Tibial artery (tissue), 4 donors: Measurements from ENCODE around the gene INTS4.

ENCODE experiments used
- DNase-seq, 2 donors: peaks; one replicate each; pipeline ENCODE4 v3.0.0-alpha.2; 2019
- H3K27ac ChIP-seq, 2 donors: fragments of 200-600 bp; sonication (generic) in 1 of 2; 1 replicate in 1 of 2; 2 replicates in 1 of 2; pipeline ENCODE4 v1.5.1; 2018 to 2019; ENCODE audit warnings: mild to moderate bottlenecking in 1 of 2
- H3K27me3 ChIP-seq, 2 donors: fragments of 200-600 bp; sonication (generic) in 1 of 2; one replicate each; pipeline versions ENCODE4 v1.5.1 to v1.6.0; 2016 to 2019
- H3K36me3 ChIP-seq, 3 donors: fragments of 200-600 bp; sonication (generic) in 2 of 3; one replicate each; pipeline ENCODE4 v1.5.1; 2016 to 2019; ENCODE audit warnings: mild to moderate bottlenecking in 2 of 3
- H3K4me1 ChIP-seq, 4 donors: fragments of 200-600 bp; sonication (generic) in 2 of 4; 1 replicate in 3 of 4; 2 replicates in 1 of 4; pipeline ENCODE4 v1.5.1; 2016 to 2019
- H3K4me3 ChIP-seq, 2 donors: fragments of 200-600 bp; sonication (generic) in 1 of 2; 1 replicate in 1 of 2; 2 replicates in 1 of 2; pipeline ENCODE4 v1.5.1; 2018 to 2019; ENCODE audit warnings: mild to moderate bottlenecking in 2 of 2
- H3K9me3 ChIP-seq, 3 donors: fragments of 200-600 bp; sonication (generic) in 1 of 3; one replicate each; pipeline ENCODE4 v1.5.1; 2016 to 2019
- intact Hi-C: fragments of 100-400 bp; cut with DNase I; formaldehyde crosslinking; loops from one replicate; pipeline ENCODE4 v1.15.0; 2023; ENCODE audit warnings: low total_unique reads
- TF ChIP-seq, protein P1 (sequence below), 2 experiments: fragments of 200-600 bp in 1 of 2; fragments of 450-650 bp in 1 of 2; IDR thresholded peaks; one replicate each; pipeline ENCODE4 v1.5.1; 2017 to 2019; ENCODE audit warnings: antibody characterized with exemption in 2 of 2, mild to moderate bottlenecking in 1 of 2, moderate library complexity in 1 of 2

INTS4 gene

DNA sequence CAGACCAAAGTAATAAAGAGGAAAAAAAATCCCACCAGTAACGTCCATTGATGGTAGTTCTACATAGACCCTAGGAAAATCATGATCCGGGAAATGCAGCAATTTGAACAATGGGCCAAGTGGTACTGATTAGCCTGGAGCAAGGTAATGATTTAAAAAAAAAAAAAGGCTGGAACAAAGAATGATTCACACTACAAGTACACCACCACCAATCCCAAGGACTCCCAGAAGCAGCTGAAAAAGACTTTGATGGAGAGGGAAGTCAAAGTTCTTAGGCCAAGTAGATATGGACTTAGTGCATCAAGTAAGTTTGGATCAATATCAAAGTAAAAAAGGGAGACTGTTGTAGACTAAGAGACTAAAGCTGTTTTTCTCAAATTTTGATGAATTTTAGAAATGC is 16.8 kb upstream of the INTS4 start:
- intact Hi-C loops = no loop called here
- no peaks in the 10 kb centered on the region for H3K4me1 ChIP-seq
- no peak overlapping the region for H3K4me3 ChIP-seq
- no peak for DNase-seq
- no peaks in the 10 kb centered on the region for H3K9me3 ChIP-seq
- H3K27ac ChIP-seq = no peak overlapping the region
- H3K36me3 ChIP-seq = peaks cover 0 to 7% (median 0%) of the 10 kb centered on the region in 3 donors
- H3K27me3 ChIP-seq = no peaks in the 10 kb centered on the region
- TF ChIP-seq, protein P1, sequence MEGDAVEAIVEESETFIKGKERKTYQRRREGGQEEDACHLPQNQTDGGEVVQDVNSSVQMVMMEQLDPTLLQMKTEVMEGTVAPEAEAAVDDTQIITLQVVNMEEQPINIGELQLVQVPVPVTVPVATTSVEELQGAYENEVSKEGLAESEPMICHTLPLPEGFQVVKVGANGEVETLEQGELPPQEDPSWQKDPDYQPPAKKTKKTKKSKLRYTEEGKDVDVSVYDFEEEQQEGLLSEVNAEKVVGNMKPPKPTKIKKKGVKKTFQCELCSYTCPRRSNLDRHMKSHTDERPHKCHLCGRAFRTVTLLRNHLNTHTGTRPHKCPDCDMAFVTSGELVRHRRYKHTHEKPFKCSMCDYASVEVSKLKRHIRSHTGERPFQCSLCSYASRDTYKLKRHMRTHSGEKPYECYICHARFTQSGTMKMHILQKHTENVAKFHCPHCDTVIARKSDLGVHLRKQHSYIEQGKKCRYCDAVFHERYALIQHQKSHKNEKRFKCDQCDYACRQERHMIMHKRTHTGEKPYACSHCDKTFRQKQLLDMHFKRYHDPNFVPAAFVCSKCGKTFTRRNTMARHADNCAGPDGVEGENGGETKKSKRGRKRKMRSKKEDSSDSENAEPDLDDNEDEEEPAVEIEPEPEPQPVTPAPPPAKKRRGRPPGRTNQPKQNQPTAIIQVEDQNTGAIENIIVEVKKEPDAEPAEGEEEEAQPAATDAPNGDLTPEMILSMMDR (IDR thresholded peaks at IDR 0.05) = no peak

DNA sequence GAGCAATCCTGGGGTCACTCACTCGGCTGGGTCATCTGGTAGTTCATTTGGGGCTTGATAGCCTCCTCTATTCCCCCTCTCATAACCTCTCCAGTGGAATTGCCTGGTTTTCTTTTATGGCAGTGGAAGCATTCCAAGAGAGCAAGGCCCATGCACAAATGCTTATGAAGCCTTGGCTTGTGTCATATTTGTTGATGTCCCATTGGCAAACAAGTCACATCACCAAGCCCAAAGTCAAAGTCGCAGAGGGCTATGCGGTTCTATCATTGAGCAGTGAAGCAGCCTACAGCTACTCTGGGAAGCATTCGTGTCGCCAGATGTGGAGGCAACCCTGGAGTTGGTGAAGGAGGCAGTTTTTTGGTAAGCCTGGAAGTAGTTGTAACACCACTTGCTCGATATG is 16.3 kb upstream of the INTS4 start:
- no peaks in the 10 kb centered on the region for H3K27me3 ChIP-seq
- no peaks in the 10 kb centered on the region for H3K4me1 ChIP-seq
- intact Hi-C loops = no loop called here
- no peak overlapping the region for H3K27ac ChIP-seq
- H3K36me3 ChIP-seq = peaks cover 0 to 2% (median 0%) of the 10 kb centered on the region in 3 donors
- H3K4me3 ChIP-seq = no peak overlapping the region
- H3K9me3 ChIP-seq = no peaks in the 10 kb centered on the region
- DNase-seq = no peak
- TF ChIP-seq, protein P1 (IDR thresholded peaks at IDR 0.05) = no peak

DNA sequence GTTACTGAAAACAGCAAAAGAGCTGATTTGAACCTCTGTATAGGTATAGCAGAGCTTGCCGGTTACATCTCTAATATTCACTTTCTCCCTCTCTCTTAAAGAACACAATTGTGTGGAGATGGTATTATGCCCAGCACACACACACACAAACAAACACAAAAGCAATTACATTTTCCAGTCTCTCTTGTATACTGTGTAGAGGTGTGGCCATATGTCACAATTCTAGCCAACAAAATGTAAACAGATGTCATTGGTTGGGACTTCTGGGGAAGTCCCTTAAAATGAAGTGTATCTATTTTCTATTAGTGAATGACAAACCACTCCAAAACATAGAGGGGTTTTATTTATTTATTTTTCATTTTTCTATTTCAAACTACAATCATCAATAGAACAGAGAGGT is 15.8 kb upstream of the INTS4 start:
- Histone ChIP-seq H3K36me3 (no peaks in the 10 kb centered on the region), H3K4me1 (no peaks in the 10 kb centered on the region), H3K9me3 (no peaks in the 10 kb centered on the region), H3K27ac (no peak overlapping the region), H3K4me3 (no peak overlapping the region), H3K27me3 (no peaks in the 10 kb centered on the region)
- no peak for DNase-seq
- intact Hi-C loops = no loop called here
- TF ChIP-seq, protein P1 (IDR thresholded peaks at IDR 0.05) = no peak

DNA sequence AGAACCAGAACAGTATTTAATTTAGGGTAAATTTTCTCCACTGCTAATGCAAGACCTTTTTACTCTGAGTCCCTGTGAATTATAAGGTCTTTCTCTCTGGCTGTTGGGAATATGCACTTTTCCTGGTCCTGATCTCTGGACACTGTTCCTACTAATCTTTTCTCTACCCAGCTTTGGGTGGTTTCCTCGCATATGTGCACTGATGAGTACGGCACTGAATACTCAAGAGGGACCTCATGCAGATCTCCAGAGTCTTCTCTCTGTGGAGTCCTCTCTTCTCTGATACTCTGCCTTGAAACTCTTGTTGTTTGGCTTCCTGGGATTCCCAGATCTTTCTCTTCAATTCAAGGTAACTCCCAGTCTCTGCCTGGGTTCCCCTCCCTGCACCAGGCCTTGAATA is 14.6 kb upstream of the INTS4 start:
- no peak for DNase-seq
- Histone ChIP-seq H3K4me3 (no peak overlapping the region), H3K9me3 (no peaks in the 10 kb centered on the region), H3K36me3 (no peaks in the 10 kb centered on the region), H3K27ac (no peak overlapping the region), H3K4me1 (no peaks in the 10 kb centered on the region), H3K27me3 (no peaks in the 10 kb centered on the region)
- TF ChIP-seq, protein P1 (IDR thresholded peaks at IDR 0.05) = no peak
- intact Hi-C loops = no loop called here

DNA sequence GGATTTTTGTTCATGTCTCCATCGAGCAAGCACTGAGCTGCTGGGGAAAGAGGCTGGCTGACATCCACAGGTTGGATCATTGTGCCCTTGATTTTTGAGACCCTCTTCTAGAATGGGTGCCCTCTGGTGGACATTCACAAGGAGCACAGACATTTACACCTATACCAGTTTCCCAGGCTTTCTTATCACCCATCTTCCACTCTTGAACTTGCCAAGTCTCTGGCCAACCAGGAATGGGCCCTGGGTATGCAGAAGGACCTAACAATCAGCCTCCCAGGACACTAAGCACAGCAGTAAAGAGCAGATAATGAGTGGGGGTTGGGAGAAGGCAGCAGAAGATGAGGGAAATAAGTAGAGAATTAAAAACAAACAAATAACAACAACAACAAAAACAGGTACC is 5.7 kb upstream of the INTS4 start:
- TF ChIP-seq, protein P1 (IDR thresholded peaks at IDR 0.05) = peak in 1 of 2 experiments; percentile 31
- Histone ChIP-seq H3K36me3 (no peaks in the 10 kb centered on the region), H3K4me3 (no peak overlapping the region), H3K9me3 (no peaks in the 10 kb centered on the region), H3K27ac (no peak overlapping the region), H3K27me3 (no peaks in the 10 kb centered on the region), H3K4me1 (peaks cover 0 to 3% (median 2%) of the 10 kb centered on the region in 4 donors)
- intact Hi-C loops = no loop called here
- DNase-seq = no peak

DNA sequence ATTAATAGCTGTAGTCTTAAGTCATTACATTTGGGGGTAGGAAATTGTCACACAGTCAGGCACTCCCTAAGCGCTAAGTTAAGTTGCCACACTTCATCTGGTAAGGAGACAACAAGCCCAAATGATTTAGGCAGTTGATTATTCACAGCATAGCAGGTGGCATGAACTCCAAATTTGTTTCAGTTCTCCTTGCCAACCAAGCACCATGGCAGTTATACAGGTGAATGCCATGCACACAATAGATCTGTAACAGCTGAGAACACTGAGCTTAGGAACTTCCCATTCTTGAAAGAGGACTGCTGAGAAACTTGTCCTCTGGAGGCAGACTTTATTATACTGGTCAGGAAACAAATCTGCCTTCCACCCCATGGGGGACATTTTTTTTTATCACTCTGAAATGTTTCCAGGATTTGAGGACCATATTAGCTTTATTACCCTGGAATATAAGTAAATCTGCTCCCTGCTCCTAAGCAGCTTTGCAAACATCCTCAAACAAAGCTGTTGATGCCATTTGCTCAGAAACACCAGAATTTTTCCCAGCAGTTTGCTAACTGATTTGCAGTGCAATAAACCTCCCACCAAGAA is 5.1 kb upstream of the INTS4 start:
- TF ChIP-seq, protein P1 (IDR thresholded peaks at IDR 0.05) = no peak
- H3K27me3 ChIP-seq = no peaks in the 10 kb centered on the region
- DNase-seq = no peak
- no peaks in the 10 kb centered on the region for H3K36me3 ChIP-seq
- no peak overlapping the region for H3K27ac ChIP-seq
- intact Hi-C loops = no loop called here
- H3K4me3 ChIP-seq = no peak overlapping the region
- H3K9me3 ChIP-seq = no peaks in the 10 kb centered on the region
- H3K4me1 ChIP-seq = peaks cover 0 to 6% (median 2%) of the 10 kb centered on the region in 4 donors
